Transverse colon (tissue), 4 donors: Measurements from ENCODE around the gene C1orf21. TPM values are rescaled to one million over a fixed set of nuclear protein-coding genes. Genes with fewer than 3 reads are reported as not detected.

Experiments used
- DNase-seq: peaks from one replicate; pipeline ENCODE4 v3.0.0-alpha.2; 2019
- H3K27ac ChIP-seq, 4 donors: fragments of 200-600 bp; sonication (generic); 2 replicates each; pipeline ENCODE4 v1.5.1; 2016 to 2018; ENCODE audit warnings: inconsistent platforms in 4 of 4
- H3K27me3 ChIP-seq: fragments of 200-600 bp; sonication (generic); 2 replicates; pipeline ENCODE4 v1.5.1; 2017; ENCODE audit warnings: inconsistent platforms
- H3K36me3 ChIP-seq, 4 donors: fragments of 200-600 bp; sonication (generic); 2 replicates each; pipeline ENCODE4 v1.5.1; 2017 to 2019; ENCODE audit warnings: inconsistent platforms in 4 of 4
- H3K4me1 ChIP-seq, 4 donors: fragments of 200-600 bp; sonication (generic); 2 replicates each; pipeline ENCODE4 v1.5.1; 2017 to 2020; ENCODE audit warnings: inconsistent platforms in 4 of 4
- H3K4me3 ChIP-seq, 4 donors: fragments of 200-600 bp; sonication (generic); 1 replicate in 1 of 4; 2 replicates in 3 of 4; pipeline versions ENCODE4 v1.5.1 to v1.6.1; 2017 to 2019; ENCODE audit warnings: inconsistent platforms in 4 of 4
- H3K9me3 ChIP-seq, 2 donors: fragments of 200-600 bp; sonication (generic); 2 replicates each; pipeline ENCODE4 v1.5.1; 2017 to 2019; ENCODE audit warnings: inconsistent platforms in 2 of 2
- CTCF ChIP-seq, 5 experiments: fragments of 200-600 bp in 3 of 5; fragments of 450-650 bp in 2 of 5; sonication (generic) in 3 of 5; IDR thresholded peaks; 1 replicate in 2 of 5; 2 replicates in 3 of 5; pipeline ENCODE4 v1.5.1; 2016 to 2017; ENCODE audit warnings: antibody characterized with exemption in 5 of 5, inconsistent platforms in 3 of 5, mild to moderate bottlenecking in 2 of 5, moderate library complexity in 1 of 5
- EP300 ChIP-seq: sonication (generic); formaldehyde crosslinking; IDR thresholded peaks from one replicate; pipeline ENCODE4 v1.6.1; 2017; ENCODE audit warnings: antibody characterized with exemption, low read depth
- POLR2A ChIP-seq: fragments of 450-650 bp; IDR thresholded peaks from one replicate; pipeline ENCODE4 v1.6.1; 2016; ENCODE audit warnings: antibody characterized with exemption, mild to moderate bottlenecking, moderate library complexity
- POLR2AphosphoS5 ChIP-seq, 3 donors: sonication (generic); formaldehyde crosslinking; IDR thresholded peaks; one replicate each; pipeline ENCODE4 v1.6.1; 2016; ENCODE audit warnings: antibody characterized with exemption in 3 of 3
- WGBS, 2 donors: methylation state at CpG; one replicate each; pipeline ENCODE4 v1.1.5; 2018; ENCODE audit warnings: low coverage in 1 of 2; 5-methylcytosine and 5-hydroxymethylcytosine counted together
- in situ Hi-C, 4 donors: fragments of 200-750 bp; cut with MboI; loops; one replicate each; pipeline versions ENCODE4 v1.15.0 to v1.15.1; 2017; ENCODE audit warnings: low sequenced_read_pairs in 3 of 4, low pct_ligation_motif_present in 1 of 4, low pct_unique_long_range_greater_than_20kb in 1 of 4
- intact Hi-C: fragments of 100-400 bp; cut with DNase I; formaldehyde crosslinking; loops from one replicate; pipeline ENCODE4 v1.15.1; 2023; ENCODE audit warnings: low total_unique reads
- total RNA-seq, 4 donors: library from RNA; depleted of rRNA; stranded (reverse); fragments of >200 nt; gene quantifications; one replicate each; pipeline ENCODE4 v1.1.0, GENCODE V29; 2016

C1orf21 gene
- total RNA-seq, 4 donors from 2014 or later, result 38.4 to 70.0 (median 62.4) TPM

- no peak overlapping the region for H3K4me3 ChIP-seq
- in situ Hi-C loops, result no loop called here
- H3K9me3 ChIP-seq, result no peaks in the 10 kb centered on the region
- no peaks in the 10 kb centered on the region for H3K36me3 ChIP-seq
- no peaks in the 10 kb centered on the region for H3K27me3 ChIP-seq
- peak overlapping the region; percentile 52 to 71 (median 62) for H3K27ac ChIP-seq
- H3K4me1 ChIP-seq, result peaks cover 3 to 53% (median 19%) of the 10 kb centered on the region in 4 donors
- 49 to 72% methylated on average over 7 of the region's 7 CpGs for WGBS, 2 donors
- intact Hi-C loops, result no loop called here
- TF ChIP-seq EP300, result no peak
- TF ChIP-seq POLR2AphosphoS5 (IDR thresholded peaks at IDR 0.05), result peak in 2 of 3 donors; percentile 51 to 71
- DNase-seq, result peak; percentile 76
Observed at GRCh38 chr1:184437291-184437690, 50.5 kb downstream of the C1orf21 start.

DNA sequence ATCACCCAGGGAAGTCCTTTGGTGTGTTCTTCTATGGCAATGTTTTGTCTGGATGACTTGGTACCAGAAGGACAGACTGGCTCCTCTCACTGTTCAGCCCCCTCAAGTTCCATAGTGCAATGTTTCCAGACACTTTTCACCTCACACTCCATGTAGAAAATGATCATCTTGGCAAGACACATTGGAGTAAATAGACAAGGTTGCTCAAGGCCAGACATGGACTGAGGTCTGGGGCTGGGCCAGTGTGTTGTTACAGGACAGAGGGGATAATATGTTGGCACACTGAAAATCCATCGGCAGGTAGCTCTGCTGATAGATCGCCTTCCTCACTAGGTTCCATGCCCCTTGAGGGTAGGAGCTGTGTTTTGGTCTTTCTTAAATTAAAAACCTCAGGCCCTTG, 51.5 kb downstream of the C1orf21 start:
- in situ Hi-C loops, result no loop called here
- Histone ChIP-seq H3K27ac (peak overlapping the region in 2 of 4 donors; percentile 60 to 71), H3K4me3 (no peak overlapping the region), H3K36me3 (no peaks in the 10 kb centered on the region), H3K27me3 (no peaks in the 10 kb centered on the region), H3K9me3 (no peaks in the 10 kb centered on the region), H3K4me1 (peaks cover 0 to 54% (median 18%) of the 10 kb centered on the region in 4 donors)
- TF ChIP-seq POLR2AphosphoS5 (IDR thresholded peaks at IDR 0.05) (no peak), EP300 (no peak), CTCF (IDR thresholded peaks at IDR 0.05) (no peak), POLR2A (no peak)
- intact Hi-C loops, result no loop called here
- DNase-seq, result no peak
- 100% methylated on average over 1 to 2 of the region's 2 CpGs for WGBS, 2 donors

DNA sequence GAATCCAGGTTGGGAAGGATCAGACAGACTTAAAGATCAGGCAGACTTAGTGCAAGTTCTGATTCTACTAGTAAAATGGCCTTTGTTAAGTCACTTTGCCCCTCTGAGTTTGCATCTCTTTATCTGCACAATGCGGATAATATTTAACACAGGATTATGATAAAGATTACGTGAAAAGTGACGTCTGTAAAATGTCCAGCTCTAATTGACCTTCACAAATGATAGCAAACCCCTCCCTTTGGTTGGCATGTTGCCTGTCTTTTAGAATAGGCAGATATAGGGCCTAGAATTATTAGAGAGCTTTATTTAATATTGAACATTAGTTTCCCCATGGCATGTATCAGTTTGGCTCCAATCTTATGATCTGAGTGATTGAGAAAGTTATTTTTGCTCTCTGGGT, 55.4 kb downstream of the C1orf21 start:
- 49 to 71% methylated on average over 3 of the region's 3 CpGs for WGBS, 2 donors
- Histone ChIP-seq H3K27me3 (no peaks in the 10 kb centered on the region), H3K36me3 (no peaks in the 10 kb centered on the region), H3K27ac (no peak overlapping the region), H3K4me1 (peaks cover 0 to 40% (median 7%) of the 10 kb centered on the region in 4 donors), H3K9me3 (no peaks in the 10 kb centered on the region), H3K4me3 (no peak overlapping the region)
- in situ Hi-C loops (no loop called here), intact Hi-C loops (no loop called here)
- no peak for DNase-seq
- no peak for TF ChIP-seq CTCF (IDR thresholded peaks at IDR 0.05)
- no peak for TF ChIP-seq POLR2AphosphoS5 (IDR thresholded peaks at IDR 0.05)
- no peak for TF ChIP-seq POLR2A
- TF ChIP-seq EP300, result no peak

GRCh38 chr1:184443201-184443600, 56.4 kb downstream of the C1orf21 start:
- 83 to 87% methylated on average over 3 of the region's 3 CpGs for WGBS, 2 donors
- no peaks in the 10 kb centered on the region for H3K36me3 ChIP-seq
- in situ Hi-C loops, result no loop called here
- intact Hi-C loops, result no loop called here
- no peaks in the 10 kb centered on the region for H3K27me3 ChIP-seq
- DNase-seq, result no peak
- no peaks in the 10 kb centered on the region for H3K9me3 ChIP-seq
- H3K4me3 ChIP-seq, result no peak overlapping the region
- H3K4me1 ChIP-seq, result peaks cover 0 to 31% (median 4%) of the 10 kb centered on the region in 4 donors
- no peak overlapping the region for H3K27ac ChIP-seq
- no peak for TF ChIP-seq EP300
- no peak for TF ChIP-seq POLR2AphosphoS5 (IDR thresholded peaks at IDR 0.05)

DNA sequence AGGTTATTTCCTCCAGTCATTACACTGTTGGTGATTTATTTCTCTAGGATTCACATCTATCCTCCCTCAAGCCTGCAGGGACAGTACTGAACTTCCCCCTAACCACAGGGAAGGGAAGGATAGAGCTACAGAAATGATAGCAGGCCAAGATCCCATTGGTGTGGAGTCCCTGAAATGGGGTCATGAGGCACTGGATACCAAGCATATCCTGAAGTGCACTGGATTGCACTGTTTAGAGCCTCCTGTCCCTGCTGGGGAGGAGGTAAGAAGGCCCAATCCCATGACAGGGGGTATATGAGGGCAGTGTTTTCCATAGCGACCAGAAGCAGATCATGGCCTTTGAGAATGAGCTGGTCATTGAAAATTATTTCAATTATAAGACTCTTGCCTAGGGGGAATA, 56.8 kb downstream of the C1orf21 start:
- TF ChIP-seq POLR2AphosphoS5 (IDR thresholded peaks at IDR 0.05) (no peak), CTCF (IDR thresholded peaks at IDR 0.05) (no peak), POLR2A (no peak), EP300 (no peak)
- Histone ChIP-seq H3K27ac (no peak overlapping the region), H3K4me1 (peaks cover 0 to 31% (median 4%) of the 10 kb centered on the region in 4 donors), H3K27me3 (no peaks in the 10 kb centered on the region), H3K36me3 (no peaks in the 10 kb centered on the region), H3K9me3 (no peaks in the 10 kb centered on the region), H3K4me3 (no peak overlapping the region)
- no peak for DNase-seq
- in situ Hi-C loops (no loop called here), intact Hi-C loops (no loop called here)
- WGBS, 2 donors, result 100% methylated on average over 1 of the region's 1 CpG
